Retinal pigment epithelial cell (primary cell): ENCODE data around the gene ABHD11.

Experiments
- DNase-seq: peaks from one replicate; pipeline ENCODE4 v3.0.0-alpha.2; 2010; ENCODE audit warnings: low read depth
- H3K4me3 ChIP-seq: 2 replicates; pipeline ENCODE4 v1.5.1; 2011; ENCODE audit warnings: mild to moderate bottlenecking, low read length, control low read depth, moderate library complexity
- TF ChIP-seq, protein P1 (sequence below): conservative IDR thresholded peaks from 2 replicates; pipeline ENCODE4 v1.5.1; 2011; ENCODE audit warnings: low read depth, low read length, control low read depth, inconsistent platforms

ABHD11 gene

DNA sequence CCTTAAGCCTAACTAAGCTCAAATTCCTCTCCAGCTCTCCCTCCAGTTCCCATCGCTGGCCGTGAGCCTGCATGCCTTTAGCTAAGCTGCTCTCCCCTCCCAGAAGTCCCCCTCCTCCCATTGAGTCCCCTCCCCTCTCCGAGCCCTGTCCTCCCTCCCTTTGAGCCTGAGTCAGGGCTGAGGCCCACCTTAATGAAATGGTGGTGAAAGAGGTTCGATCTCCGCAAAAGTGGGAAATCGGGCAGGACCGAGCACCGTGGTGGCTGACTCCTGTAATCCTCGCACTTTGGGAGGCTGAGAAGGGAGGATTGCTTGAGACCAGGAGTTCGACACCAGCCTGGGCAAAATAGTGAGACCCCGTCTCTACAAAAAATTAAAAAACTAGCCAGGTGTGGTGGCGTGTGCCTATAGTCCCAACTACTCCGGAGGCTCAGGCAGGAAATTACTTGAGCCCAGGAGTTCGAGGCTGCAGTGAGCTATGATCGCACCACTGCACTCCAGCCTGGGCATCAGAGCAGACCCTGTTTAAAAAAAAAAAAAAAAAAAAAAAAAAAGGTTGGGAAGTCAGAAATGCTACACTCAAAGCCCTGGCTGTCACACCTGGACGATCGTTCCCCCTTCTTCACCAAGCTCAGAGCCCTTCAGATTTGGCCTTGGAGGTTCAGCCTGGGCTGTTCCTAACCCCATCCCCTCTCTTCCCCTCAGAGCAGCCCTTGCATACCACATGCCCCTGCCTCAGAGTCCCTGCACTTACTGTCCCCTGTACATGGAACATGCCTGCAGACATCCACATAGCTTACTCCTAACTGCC is 32.5 kb upstream of the ABHD11 start:
- TF ChIP-seq, protein P1, sequence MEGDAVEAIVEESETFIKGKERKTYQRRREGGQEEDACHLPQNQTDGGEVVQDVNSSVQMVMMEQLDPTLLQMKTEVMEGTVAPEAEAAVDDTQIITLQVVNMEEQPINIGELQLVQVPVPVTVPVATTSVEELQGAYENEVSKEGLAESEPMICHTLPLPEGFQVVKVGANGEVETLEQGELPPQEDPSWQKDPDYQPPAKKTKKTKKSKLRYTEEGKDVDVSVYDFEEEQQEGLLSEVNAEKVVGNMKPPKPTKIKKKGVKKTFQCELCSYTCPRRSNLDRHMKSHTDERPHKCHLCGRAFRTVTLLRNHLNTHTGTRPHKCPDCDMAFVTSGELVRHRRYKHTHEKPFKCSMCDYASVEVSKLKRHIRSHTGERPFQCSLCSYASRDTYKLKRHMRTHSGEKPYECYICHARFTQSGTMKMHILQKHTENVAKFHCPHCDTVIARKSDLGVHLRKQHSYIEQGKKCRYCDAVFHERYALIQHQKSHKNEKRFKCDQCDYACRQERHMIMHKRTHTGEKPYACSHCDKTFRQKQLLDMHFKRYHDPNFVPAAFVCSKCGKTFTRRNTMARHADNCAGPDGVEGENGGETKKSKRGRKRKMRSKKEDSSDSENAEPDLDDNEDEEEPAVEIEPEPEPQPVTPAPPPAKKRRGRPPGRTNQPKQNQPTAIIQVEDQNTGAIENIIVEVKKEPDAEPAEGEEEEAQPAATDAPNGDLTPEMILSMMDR, result no peak

DNA sequence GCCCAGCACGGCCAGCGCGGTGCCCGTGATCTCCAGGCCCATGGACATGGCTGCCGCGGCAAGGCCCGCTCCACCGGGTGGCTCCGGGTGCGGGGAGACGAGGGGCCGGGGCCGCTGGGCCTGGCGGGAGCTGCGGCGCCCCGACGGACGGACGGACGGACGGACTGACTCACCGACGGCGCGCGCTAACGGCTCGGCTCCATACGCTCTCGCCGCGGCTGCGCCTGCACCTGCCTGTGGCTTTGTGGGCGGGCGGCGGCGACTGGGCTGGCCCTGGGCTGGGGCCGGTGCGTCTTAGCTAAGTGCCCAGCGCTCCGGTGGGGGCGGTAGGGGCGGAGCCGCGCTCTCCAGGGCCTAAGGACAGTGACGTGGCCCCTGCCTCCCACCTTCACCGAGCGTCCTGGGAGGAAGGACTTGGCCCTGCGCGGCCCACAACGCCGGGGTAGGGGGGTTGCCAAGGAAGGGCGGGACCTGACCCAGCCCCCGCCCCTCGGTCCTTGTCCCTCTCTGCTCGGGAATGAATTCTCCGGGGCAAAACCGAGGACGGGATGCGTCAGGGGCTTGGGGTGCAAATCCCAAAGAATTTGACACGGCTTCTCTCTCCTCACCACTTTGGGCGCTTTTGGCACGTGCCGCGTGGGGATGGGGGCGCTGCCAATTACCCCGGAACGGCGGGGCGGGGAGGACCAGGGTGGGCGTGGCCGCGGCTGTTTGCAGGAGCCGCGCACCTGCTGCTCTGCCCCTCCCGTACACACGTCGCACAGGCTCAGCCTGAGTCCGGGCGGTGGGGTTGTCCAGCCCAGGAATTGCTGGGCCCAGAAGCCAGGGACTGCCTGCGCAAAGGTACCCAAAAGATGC is 31.6 kb upstream of the ABHD11 start, which contains the start of gene CLDN3:
Gene CLDN3, minus strand, starts transcription at position 269 of the 858 bp plus-strand sequence. Its CDS starts 221 bp downstream, at position 48.
- DNase-seq, result peak; percentile 10
- H3K4me3 ChIP-seq, result peak within 1 kb of the TSS; percentile 48
- TF ChIP-seq, protein P1, result no peak

More for the DNA sequence above, 32.5 kb upstream of the ABHD11 start:
- no peak for DNase-seq
- peak overlapping the region; percentile 48 for H3K4me3 ChIP-seq

DNA sequence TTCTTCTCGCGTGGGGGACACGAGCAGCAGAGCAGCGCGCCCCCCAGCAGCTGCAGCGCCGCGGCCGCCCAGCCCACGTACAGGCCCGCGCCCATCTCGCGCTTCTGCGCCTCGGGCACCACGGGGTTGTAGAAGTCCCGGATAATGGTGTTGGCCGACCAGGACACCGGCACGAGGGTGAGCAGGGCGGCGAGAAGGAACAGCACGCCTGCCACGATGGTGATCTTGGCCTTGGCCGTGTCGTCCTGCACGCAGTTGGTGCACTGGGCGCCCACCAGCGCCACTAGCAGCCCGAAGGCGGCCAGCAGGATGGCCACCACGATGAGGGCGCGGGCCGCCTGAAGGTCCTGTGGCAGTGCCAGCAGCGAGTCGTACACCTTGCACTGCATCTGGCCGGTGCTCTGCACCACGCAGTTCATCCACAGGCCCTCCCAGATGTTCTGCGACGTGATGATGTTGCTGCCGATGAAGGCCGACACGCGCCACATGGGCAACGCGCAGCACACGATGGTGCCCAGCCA is 30.9 kb upstream of the ABHD11 start:
- peak overlapping the region; percentile 12 for H3K4me3 ChIP-seq
- TF ChIP-seq, protein P1, result no peak
- DNase-seq, result no peak

DNA sequence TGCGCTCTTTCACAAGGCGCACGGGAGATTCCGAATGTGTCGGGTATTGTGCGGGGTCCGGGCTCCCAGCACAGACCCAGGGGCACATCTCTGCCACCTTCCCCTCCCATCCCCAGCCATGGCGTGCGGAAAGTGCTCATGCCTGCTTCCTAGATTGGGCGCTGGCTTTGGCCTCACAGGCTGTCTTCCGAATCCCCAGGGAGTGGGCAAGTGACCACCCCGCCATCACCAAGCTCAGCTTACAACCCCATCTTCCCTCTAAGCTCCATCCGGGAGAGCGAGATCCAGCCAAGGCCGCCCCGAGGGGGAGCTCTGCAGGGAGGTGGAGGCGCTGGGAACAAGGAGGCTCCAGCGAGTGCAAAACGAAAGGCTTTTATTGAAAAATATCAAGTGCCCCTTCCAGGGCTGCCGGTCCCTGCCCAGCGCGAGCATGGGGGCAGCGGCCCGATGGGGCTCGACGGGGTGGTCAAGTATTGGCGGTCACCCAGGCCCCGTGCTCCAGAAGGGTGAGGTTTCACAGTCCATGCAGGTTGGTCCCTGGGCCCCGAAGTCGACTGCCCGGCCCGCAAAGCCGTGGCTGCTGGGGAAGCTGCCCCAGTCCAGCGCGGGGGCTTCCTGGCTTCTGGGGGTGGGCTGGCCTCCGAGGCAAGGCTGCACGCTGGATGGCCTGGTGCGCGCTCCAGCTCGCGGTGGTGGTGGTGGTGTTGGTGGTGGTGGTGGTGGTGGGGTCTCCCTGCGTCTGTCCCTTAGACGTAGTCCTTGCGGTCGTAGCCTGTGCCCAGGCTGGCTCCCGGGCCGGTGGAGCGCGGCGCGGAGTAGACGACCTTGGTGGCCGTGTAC is 30.3 kb upstream of the ABHD11 start:
- DNase-seq, result no peak
- TF ChIP-seq, protein P1, result no peak
- H3K4me3 ChIP-seq, result no peak overlapping the region

DNA sequence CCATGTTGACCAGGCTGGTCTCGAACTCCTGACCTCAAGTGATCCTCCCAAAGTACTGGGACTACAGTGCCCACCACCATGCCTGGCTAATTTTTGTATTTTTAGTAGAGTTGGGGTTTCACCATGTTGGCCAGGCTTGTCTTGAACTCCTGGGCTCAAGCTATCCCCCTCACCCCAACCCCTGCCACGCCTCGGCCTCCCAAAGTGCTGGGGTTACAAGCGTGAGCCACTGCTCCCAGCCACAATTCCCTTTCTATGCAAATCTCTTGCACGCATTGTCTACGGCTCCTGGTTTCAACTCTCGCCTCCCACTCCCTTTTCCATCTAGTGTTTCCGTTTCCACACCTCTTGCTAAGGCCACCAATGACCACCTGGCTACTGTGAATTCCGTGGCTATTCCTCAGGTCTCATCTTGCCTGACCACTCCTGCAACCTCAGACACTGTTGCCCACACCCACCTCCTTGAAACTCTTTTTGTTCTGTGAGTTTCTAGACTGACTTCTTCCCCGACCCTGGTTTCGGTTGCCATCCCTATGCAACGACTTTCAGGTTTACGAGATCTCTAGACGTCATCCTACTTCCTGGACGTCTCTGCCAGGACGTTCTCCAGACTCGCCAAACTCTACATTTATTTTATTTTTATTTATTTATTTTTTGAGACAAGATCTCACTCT is 28.1 kb upstream of the ABHD11 start:
- no peak overlapping the region for H3K4me3 ChIP-seq
- DNase-seq, result no peak
- TF ChIP-seq, protein P1, result no peak

DNA sequence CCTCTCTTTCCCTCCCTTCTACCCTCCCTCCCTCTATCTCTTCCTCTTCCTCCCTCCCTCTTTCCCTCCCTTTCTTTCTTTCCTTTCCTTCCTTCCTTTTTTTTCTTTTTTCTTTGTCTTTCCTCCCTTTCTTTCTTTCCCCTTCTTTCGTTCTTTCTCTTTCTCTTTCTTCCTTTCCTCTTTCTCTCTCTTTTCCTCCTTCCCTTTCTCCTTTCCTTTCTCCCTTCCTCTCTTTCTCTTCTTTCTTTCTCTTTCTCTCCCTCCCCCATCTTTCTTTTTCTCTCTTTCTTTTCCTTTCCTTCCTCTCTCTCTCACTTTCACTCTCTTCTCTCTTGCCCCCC is 24.0 kb upstream of the ABHD11 start:
- TF ChIP-seq, protein P1, result no peak
- H3K4me3 ChIP-seq, result no peak overlapping the region
- DNase-seq, result no peak
